CD4-positive, alpha-beta T cell (primary cell): ENCODE results near the gene MCAT. TPM values are rescaled to one million over a fixed set of nuclear protein-coding genes. Genes with fewer than 3 reads are reported as not detected.

ENCODE experiments used
- ATAC-seq: fragments of 200-7000 bp; cut with Tn5 transposase; one replicate; pipeline ENCODE4 v1.10.0; 2022; ENCODE audit warnings: mild to moderate bottlenecking; ENCODE audit not compliant: poor library complexity
- CTCF ChIA-PET: fragments of 350-600 bp; sonication (Branson Sonifier 250); formaldehyde crosslinking; loops from one replicate; lab custom pipeline; 2021; ENCODE audit warnings: antibody characterized with exemption, inconsistent platforms; lab: Charles Lee
- POLR2A ChIA-PET: fragments of 350-600 bp; sonication (Branson Sonifier 250); formaldehyde crosslinking; loops from one replicate; lab custom pipeline; 2021; ENCODE audit warnings: antibody characterized with exemption, inconsistent platforms; lab: Charles Lee
- DNase-seq, 14 experiments: peaks; one replicate each; pipeline ENCODE4 v3.0.0-alpha.2; 2013 to 2020; ENCODE audit warnings: mixed read lengths in 2 of 14
- H3K27ac ChIP-seq, 2 donors: one replicate each; pipeline versions ENCODE4 v1.5.1 to v1.7.0; 2013; ENCODE audit warnings: low read length in 2 of 2, low read depth in 1 of 2, mild to moderate bottlenecking in 1 of 2
- H3K27me3 ChIP-seq, 2 experiments: 1 replicate in 1 of 2; 2 replicates in 1 of 2; pipeline versions ENCODE4 v1.6.1 to v1.7.0; 2013; ENCODE audit warnings: low read length in 2 of 2, control low read depth in 1 of 2, mild to moderate bottlenecking in 1 of 2, moderate library complexity in 1 of 2; ENCODE audit not compliant: insufficient read depth in 2 of 2, control insufficient read depth in 1 of 2
- H3K36me3 ChIP-seq: one replicate; pipeline ENCODE4 v1.6.1; 2013; ENCODE audit warnings: low read length, control low read depth; ENCODE audit not compliant: insufficient read depth
- H3K4me1 ChIP-seq: one replicate; pipeline ENCODE4 v1.6.1; 2013; ENCODE audit warnings: low read length, control low read depth; ENCODE audit not compliant: insufficient read depth
- H3K4me3 ChIP-seq: one replicate; pipeline ENCODE4 v1.5.1; 2013; ENCODE audit warnings: mild to moderate bottlenecking, low read length, moderate library complexity
- H3K9me3 ChIP-seq, 2 experiments: 1 replicate in 1 of 2; 2 replicates in 1 of 2; pipeline versions ENCODE4 v1.6.1 to v1.7.0; 2013; ENCODE audit warnings: low read length in 2 of 2, mild to moderate bottlenecking in 2 of 2, control low read depth in 1 of 2, moderate library complexity in 1 of 2; ENCODE audit not compliant: control insufficient read depth in 1 of 2, insufficient read depth in 1 of 2
- H3K27ac Mint-ChIP-seq: one replicate; pipeline ENCODE4 v1.8.0; 2020; ENCODE audit warnings: mixed read lengths
- H3K27me3 Mint-ChIP-seq: one replicate; pipeline ENCODE4 v1.8.0; 2021; ENCODE audit warnings: mixed read lengths
- H3K36me3 Mint-ChIP-seq: one replicate; pipeline ENCODE4 v1.8.0; 2021; ENCODE audit warnings: low read depth, mixed read lengths
- H3K4me1 Mint-ChIP-seq: one replicate; pipeline ENCODE4 v1.8.0; 2021; ENCODE audit warnings: low read depth, mixed read lengths
- H3K4me3 Mint-ChIP-seq: one replicate; pipeline ENCODE4 v1.8.0; 2020; ENCODE audit warnings: mild to moderate bottlenecking, mixed read lengths
- H3K9me3 Mint-ChIP-seq: one replicate; pipeline ENCODE4 v1.8.0; 2020; ENCODE audit warnings: mixed read lengths
- intact Hi-C, 2 experiments: fragments of 100-400 bp; cut with DNase I in 1 of 2; cut with micrococcal nuclease in 1 of 2; formaldehyde crosslinking; loops; one replicate each; pipeline versions ENCODE4 v1.15.1 to v1.9.0; 2023 to 2025; cut with DNase I, micrococcal nuclease
- total RNA-seq, 174 experiments: library from RNA in 2 of 174; stranded (reverse) in 2 of 174; gene quantifications; one replicate each; pipeline ENCODE4 v1.2.3 and lab custom pipeline; 2021 to 2026
- TF ChIP-seq, protein P1 (sequence below): fragments of 200-600 bp; IDR thresholded peaks from one replicate; pipeline ENCODE4 v1.8.0; 2022; ENCODE audit warnings: antibody characterized with exemption, mild to moderate bottlenecking

Gene MCAT
- total RNA-seq, 2 experiments from 2014 or later, result 16.1 to 18.0 TPM

DNA sequence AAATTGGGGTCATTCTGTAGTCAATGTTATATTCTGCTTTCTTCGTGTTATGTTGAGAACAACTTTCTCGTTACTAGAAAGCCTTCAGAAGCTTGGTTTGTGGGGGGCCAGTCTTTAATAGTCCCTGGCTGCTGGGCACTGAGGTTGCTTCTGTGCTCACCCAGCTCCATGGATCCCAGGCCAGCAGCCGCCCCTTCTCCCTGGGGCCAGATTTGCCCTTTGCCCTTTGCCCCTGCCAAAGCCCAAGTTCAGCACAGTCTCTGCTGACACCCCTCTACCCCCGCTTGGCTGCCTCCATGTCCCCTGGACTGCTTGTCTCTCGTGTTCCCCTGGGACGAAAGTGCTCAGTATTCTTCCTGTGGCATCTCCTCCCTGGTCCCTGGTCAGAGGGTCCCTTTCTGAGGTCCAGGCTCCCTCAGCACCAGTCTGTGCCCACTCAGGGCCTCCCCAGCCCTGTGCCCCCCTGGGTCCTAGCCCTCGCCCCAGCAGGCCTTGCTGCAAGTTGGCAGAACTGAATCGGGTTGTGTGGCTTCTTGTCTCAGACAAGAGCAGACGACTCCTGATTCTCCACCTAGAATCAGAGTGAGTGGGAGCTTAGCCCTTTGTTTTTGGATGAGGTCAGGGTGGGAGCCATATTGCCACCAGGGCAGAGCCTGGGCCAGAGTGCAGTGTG, 14.8 kb upstream of the MCAT start:
- TF ChIP-seq, protein P1, sequence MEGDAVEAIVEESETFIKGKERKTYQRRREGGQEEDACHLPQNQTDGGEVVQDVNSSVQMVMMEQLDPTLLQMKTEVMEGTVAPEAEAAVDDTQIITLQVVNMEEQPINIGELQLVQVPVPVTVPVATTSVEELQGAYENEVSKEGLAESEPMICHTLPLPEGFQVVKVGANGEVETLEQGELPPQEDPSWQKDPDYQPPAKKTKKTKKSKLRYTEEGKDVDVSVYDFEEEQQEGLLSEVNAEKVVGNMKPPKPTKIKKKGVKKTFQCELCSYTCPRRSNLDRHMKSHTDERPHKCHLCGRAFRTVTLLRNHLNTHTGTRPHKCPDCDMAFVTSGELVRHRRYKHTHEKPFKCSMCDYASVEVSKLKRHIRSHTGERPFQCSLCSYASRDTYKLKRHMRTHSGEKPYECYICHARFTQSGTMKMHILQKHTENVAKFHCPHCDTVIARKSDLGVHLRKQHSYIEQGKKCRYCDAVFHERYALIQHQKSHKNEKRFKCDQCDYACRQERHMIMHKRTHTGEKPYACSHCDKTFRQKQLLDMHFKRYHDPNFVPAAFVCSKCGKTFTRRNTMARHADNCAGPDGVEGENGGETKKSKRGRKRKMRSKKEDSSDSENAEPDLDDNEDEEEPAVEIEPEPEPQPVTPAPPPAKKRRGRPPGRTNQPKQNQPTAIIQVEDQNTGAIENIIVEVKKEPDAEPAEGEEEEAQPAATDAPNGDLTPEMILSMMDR, result no peak
- DNase-seq (no peak), ATAC-seq (no peak)
- H3K4me3 Mint-ChIP-seq, result no peak overlapping the region
- H3K27me3 Mint-ChIP-seq, result no peaks in the 10 kb centered on the region
- no peaks in the 10 kb centered on the region for H3K9me3 Mint-ChIP-seq
- intact Hi-C loops, result no loop called here
- H3K27ac ChIP-seq, result no peak overlapping the region
- no peak overlapping the region for H3K27ac Mint-ChIP-seq
- ChIA-PET POLR2A (no interaction called here), CTCF (no interaction called here)
- peaks cover 2% of the 10 kb centered on the region for H3K4me1 Mint-ChIP-seq
- no peak overlapping the region for H3K4me3 ChIP-seq
- H3K4me1 ChIP-seq, result peaks cover 29% of the 10 kb centered on the region
- H3K36me3 ChIP-seq, result peaks cover 13% of the 10 kb centered on the region
- H3K27me3 ChIP-seq, result no peaks in the 10 kb centered on the region
- peaks cover 4% of the 10 kb centered on the region for H3K36me3 Mint-ChIP-seq
- no peaks in the 10 kb centered on the region for H3K9me3 ChIP-seq

DNA sequence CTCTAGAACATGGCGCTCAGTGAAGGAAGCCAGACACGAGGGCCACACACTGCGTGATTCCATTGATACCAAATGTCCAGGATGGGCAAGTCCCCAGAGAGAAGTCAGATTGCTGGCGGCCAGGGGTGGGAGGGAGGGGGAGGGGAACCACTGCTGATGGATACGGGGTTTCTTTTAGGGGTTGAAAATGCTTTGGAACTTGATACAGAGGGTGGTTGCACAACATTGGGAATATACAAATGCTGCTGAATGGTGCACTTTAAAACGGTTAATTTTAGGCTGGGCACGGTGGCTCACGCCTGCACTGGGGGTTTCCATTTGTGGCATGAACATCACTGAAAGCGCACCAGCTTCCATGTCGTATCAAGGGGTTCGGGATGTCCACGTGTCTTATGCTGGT, 13.2 kb upstream of the MCAT start:
- no peaks in the 10 kb centered on the region for H3K9me3 ChIP-seq
- no peaks in the 10 kb centered on the region for H3K27me3 ChIP-seq
- ChIA-PET POLR2A (no interaction called here), CTCF (no interaction called here)
- H3K36me3 Mint-ChIP-seq, result peaks cover 4% of the 10 kb centered on the region
- H3K4me1 Mint-ChIP-seq, result peaks cover 11% of the 10 kb centered on the region
- H3K36me3 ChIP-seq, result peaks cover 13% of the 10 kb centered on the region
- H3K27ac ChIP-seq, result no peak overlapping the region
- H3K27ac Mint-ChIP-seq, result no peak overlapping the region
- TF ChIP-seq, protein P1, result no peak
- ATAC-seq (no peak), DNase-seq (no peak)
- no peaks in the 10 kb centered on the region for H3K27me3 Mint-ChIP-seq
- no peak overlapping the region for H3K4me3 ChIP-seq
- no peak overlapping the region for H3K4me3 Mint-ChIP-seq
- H3K4me1 ChIP-seq, result peaks cover 35% of the 10 kb centered on the region
- no peaks in the 10 kb centered on the region for H3K9me3 Mint-ChIP-seq
- intact Hi-C loops, result no loop called here

DNA sequence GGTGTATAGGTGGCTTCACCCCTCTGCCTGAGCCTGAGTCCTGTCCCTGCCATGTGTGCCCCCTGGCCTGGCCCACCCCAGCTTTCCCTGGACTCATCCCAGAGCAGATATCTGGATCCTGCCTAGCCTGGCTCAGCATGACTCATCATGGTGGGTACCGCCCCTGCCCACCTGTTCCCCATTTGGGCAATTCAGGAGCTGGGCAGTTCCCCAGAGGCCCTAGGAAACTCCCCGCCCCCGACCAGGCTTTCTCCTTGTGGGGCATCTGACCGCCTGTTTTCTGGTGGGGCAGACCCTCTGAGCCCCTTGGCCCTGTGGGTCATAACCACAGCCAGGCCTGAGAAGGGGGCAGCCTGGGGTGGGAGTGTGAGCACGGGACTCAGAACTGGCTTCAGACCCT, 12.6 kb upstream of the MCAT start:
- Mint-ChIP-seq H3K36me3 (peaks cover 8% of the 10 kb centered on the region), H3K4me1 (peaks cover 15% of the 10 kb centered on the region), H3K9me3 (no peaks in the 10 kb centered on the region), H3K27me3 (no peaks in the 10 kb centered on the region), H3K27ac (no peak overlapping the region), H3K4me3 (no peak overlapping the region)
- H3K27ac ChIP-seq, result no peak overlapping the region
- TF ChIP-seq, protein P1, result no peak
- intact Hi-C loops, result no loop called here
- DNase-seq, result peak in 2 of 14 experiments; percentile 33 to 42
- no peak overlapping the region for H3K4me3 ChIP-seq
- H3K27me3 ChIP-seq, result no peaks in the 10 kb centered on the region
- no peak for ATAC-seq
- peaks cover 40% of the 10 kb centered on the region for H3K4me1 ChIP-seq
- no peaks in the 10 kb centered on the region for H3K9me3 ChIP-seq
- ChIA-PET CTCF (no interaction called here), POLR2A (no interaction called here)
- peaks cover 9% of the 10 kb centered on the region for H3K36me3 ChIP-seq
